ENCODE data around the gene PSMA7. TPM values are rescaled to one million over a fixed set of nuclear protein-coding genes. Genes with fewer than 3 reads are reported as not detected.

The PSMA7 gene
- 500 to 593 TPM (median 554 TPM) in 5 replicates for total RNA-seq (2022; extraction: Qiagen RNA extraction; ENCODE audit: low read depth)

GRCh38 chr20:62143081-62143956 is at the start of gene PSMA7, which contains the start of gene SS18L1:
PSMA7 (minus strand) TSS chr20:62143394; CDS start chr20:62143303, 91 bp downstream.
SS18L1 (plus strand) TSS chr20:62143769; CDS start chr20:62143821, 52 bp downstream.

GRCh38 chr20:62182469-62183425 is 39.6 kb upstream of the PSMA7 start, which contains the start of gene MTG2:
MTG2 (plus strand) TSS chr20:62183028; CDS start chr20:62193421, 10,393 bp downstream.

GRCh38 chr20:62121776-62122653 is 21.2 kb downstream of the PSMA7 start, which contains the start of gene LSM14B:
LSM14B (plus strand) TSS chr20:62122475; CDS start chr20:62122667, 192 bp downstream.

Other genes with a start within 250 kb of the PSMA7 start
- 16.5 to 25.4 TPM (median 17.9 TPM) in 5 replicates for gene TAF4, start 77.5 kb downstream of the PSMA7 start, total RNA-seq (2022; extraction: Qiagen RNA extraction; ENCODE audit: low read depth)
- gene LSM14B, start 20.9 kb downstream of the PSMA7 start, total RNA-seq (2022; extraction: Qiagen RNA extraction; ENCODE audit: low read depth): 21.9 to 27.5 TPM (median 25.9 TPM) in 5 replicates
- 8.1 to 10.6 TPM (median 9.4 TPM) in 5 replicates for gene SS18L1, start 375 bp upstream of the PSMA7 start, total RNA-seq (2022; extraction: Qiagen RNA extraction; ENCODE audit: low read depth)
- 37.3 to 39.4 TPM (median 38.0 TPM) in 5 replicates for gene MTG2, start 39.6 kb upstream of the PSMA7 start, total RNA-seq (2022; extraction: Qiagen RNA extraction; ENCODE audit: low read depth)
- not detected in 5 replicates for gene HRH3, start 76.9 kb upstream of the PSMA7 start, total RNA-seq (2022; extraction: Qiagen RNA extraction; ENCODE audit: low read depth)
- gene OSBPL2, start 95.1 kb upstream of the PSMA7 start, total RNA-seq (2022; extraction: Qiagen RNA extraction; ENCODE audit: low read depth): 17.9 to 22.3 TPM (median 18.9 TPM) in 5 replicates
- 153 to 195 TPM (median 170 TPM) in 5 replicates for gene ADRM1, start 159.6 kb upstream of the PSMA7 start, total RNA-seq (2022; extraction: Qiagen RNA extraction; ENCODE audit: low read depth)
- 250 to 425 TPM (median 380 TPM) in 5 replicates for gene LAMA5, start 223.9 kb upstream of the PSMA7 start, total RNA-seq (2022; extraction: Qiagen RNA extraction; ENCODE audit: low read depth)
- gene RPS21, start 243.7 kb upstream of the PSMA7 start, total RNA-seq (2022; extraction: Qiagen RNA extraction; ENCODE audit: low read depth): 2,494 to 3,216 TPM (median 2,696 TPM) in 5 replicates

Data from A549 treated with DMSO at 1 μM for 4 hours (cell line).